RPMI7951 (cell line): ENCODE data around the gene CACNA1C. TPM values are rescaled to one million over a fixed set of nuclear protein-coding genes. Genes with fewer than 3 reads are reported as not detected.

Experiments
- DNase-seq: peaks from one replicate; pipeline ENCODE4 v3.0.0-alpha.2; 2012; ENCODE audit warnings: low read depth
- total RNA-seq: library from RNA; depleted of rRNA; stranded (reverse); fragments of >200 nt; shearing (Covaris generic); gene quantifications from 2 replicates; pipeline ENCODE4 v1.2.3, GENCODE V29; 2014

CACNA1C gene
- total RNA-seq, 1 experiment from 2014 or later, result 1.6 TPM

- peak; percentile 32 for DNase-seq
These were observed 116.7 kb downstream of the CACNA1C start for GRCh38 chr12:2169489-2169888.

GRCh38 chr12:2169940-2170339 lies 117.2 kb downstream of the CACNA1C start:
- DNase-seq, result peak; percentile 54

GRCh38 chr12:2170376-2170775 lies 117.6 kb downstream of the CACNA1C start:
- DNase-seq, result peak; percentile 39

GRCh38 chr12:2171672-2172426 lies 119.1 kb downstream of the CACNA1C start:
- DNase-seq, result no peak

- no peak for DNase-seq
These were observed 119.9 kb downstream of the CACNA1C start for GRCh38 chr12:2172491-2173214.

GRCh38 chr12:2173971-2174370 lies 121.2 kb downstream of the CACNA1C start:
- peak; percentile 49 for DNase-seq

- no peak for DNase-seq
These were observed 124.2 kb downstream of the CACNA1C start for GRCh38 chr12:2177003-2177402.

GRCh38 chr12:2177751-2178150 lies 125.0 kb downstream of the CACNA1C start:
- no peak for DNase-seq

- DNase-seq, result no peak
These were observed 126.3 kb downstream of the CACNA1C start for GRCh38 chr12:2179058-2179457.

- peak; percentile 97 for DNase-seq
These were observed 127.4 kb downstream of the CACNA1C start for GRCh38 chr12:2179953-2180736.

GRCh38 chr12:2180737-2181082 lies 127.9 kb downstream of the CACNA1C start:
- DNase-seq, result no peak

- DNase-seq, result peak; percentile 91
These were observed 131.1 kb downstream of the CACNA1C start for GRCh38 chr12:2183556-2184541.

GRCh38 chr12:2185751-2186341 lies 133.1 kb downstream of the CACNA1C start:
- peak; percentile 97 for DNase-seq

GRCh38 chr12:2187195-2187945 lies 134.6 kb downstream of the CACNA1C start:
- DNase-seq, result no peak

GRCh38 chr12:2190085-2190484 lies 137.3 kb downstream of the CACNA1C start:
- DNase-seq, result no peak

- DNase-seq, result no peak
These were observed 138.2 kb downstream of the CACNA1C start for GRCh38 chr12:2190896-2191533.

GRCh38 chr12:2191534-2192153 lies 138.9 kb downstream of the CACNA1C start:
- DNase-seq, result no peak

GRCh38 chr12:2192231-2192630 lies 139.4 kb downstream of the CACNA1C start:
- DNase-seq, result no peak

- DNase-seq, result no peak
These were observed 141.3 kb downstream of the CACNA1C start for GRCh38 chr12:2194060-2194459.
